GM21381 (cell line): Measurements from ENCODE around the gene AMIGO2.
"Not testable (repeated sequence)": the region's sequence is repeated elsewhere in the genome, so short reads cannot be mapped to it uniquely, and the experiment has no call there.

Source experiments
- ATAC-seq: cut with Tn5 transposase; IDR thresholded peaks from one replicate; pipeline ENCODE4 v1.9.1; 2021; ENCODE audit warnings: mild to moderate bottlenecking, moderate library complexity; ENCODE audit not compliant: unreplicated experiment

The AMIGO2 gene, protein sequence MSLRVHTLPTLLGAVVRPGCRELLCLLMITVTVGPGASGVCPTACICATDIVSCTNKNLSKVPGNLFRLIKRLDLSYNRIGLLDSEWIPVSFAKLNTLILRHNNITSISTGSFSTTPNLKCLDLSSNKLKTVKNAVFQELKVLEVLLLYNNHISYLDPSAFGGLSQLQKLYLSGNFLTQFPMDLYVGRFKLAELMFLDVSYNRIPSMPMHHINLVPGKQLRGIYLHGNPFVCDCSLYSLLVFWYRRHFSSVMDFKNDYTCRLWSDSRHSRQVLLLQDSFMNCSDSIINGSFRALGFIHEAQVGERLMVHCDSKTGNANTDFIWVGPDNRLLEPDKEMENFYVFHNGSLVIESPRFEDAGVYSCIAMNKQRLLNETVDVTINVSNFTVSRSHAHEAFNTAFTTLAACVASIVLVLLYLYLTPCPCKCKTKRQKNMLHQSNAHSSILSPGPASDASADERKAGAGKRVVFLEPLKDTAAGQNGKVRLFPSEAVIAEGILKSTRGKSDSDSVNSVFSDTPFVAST

DNA sequence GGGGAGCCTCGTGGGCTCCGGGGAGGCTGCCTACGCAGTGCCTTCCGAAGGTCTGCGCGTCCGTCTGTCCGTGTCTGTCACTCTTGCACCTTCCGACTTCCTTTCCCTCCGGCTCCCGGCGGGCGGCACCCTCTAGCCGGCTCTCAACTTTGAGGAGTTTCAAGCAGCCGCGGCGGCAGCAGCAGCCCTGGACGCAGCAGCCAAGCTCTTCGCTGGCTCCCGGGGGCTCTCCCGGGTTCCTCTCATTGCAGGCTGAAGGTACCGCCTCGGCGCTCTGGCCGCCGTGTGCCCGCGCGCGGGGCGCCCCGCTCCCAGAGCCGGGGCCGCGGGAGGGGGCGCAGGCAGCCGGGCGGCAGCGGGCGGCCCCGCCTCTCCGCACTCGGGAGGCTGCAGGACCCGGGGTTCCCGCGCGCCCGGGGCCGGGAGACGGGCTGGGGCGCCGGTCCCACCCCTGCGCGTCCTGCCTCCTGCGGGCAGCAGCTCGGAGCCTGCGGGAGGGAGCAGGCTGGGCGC, at the start of gene AMIGO2, which contains the start of gene PCED1B:
Gene AMIGO2 (minus strand): TSS at position 492 of the 513 bp plus-strand sequence. CDS start 957 bp downstream, outside the sequence.
Gene PCED1B (plus strand): TSS at position 154 of the 513 bp plus-strand sequence. CDS start 155,443 bp downstream, outside the sequence.
- ATAC-seq, result peak; percentile 64

GRCh38 chr12:47126246-47126645, 46.5 kb upstream of the AMIGO2 start:
- no peak for ATAC-seq

- ATAC-seq, result no peak
Measured at GRCh38 chr12:47124451-47124850, 44.7 kb upstream of the AMIGO2 start.

DNA sequence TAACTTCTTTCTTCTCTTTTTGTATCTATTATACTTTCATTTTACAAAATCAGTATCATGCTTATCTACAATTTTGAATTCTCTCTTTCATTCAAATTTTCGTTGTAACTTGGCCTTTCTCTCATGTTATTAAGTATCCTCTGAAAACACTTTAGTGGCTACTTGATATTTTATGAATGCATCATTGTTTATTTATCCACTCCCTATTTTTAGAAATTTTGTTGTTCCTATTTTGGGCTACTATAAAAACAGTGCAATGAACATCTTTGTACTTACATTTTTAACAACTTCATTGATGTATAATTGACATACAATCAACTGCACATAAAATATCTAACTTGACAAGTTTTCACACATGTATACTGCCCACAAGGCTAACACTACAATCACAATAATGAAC, 44.0 kb upstream of the AMIGO2 start:
- no peak for ATAC-seq

GRCh38 chr12:47122602-47123001, 42.8 kb upstream of the AMIGO2 start:
- ATAC-seq, result no peak

DNA sequence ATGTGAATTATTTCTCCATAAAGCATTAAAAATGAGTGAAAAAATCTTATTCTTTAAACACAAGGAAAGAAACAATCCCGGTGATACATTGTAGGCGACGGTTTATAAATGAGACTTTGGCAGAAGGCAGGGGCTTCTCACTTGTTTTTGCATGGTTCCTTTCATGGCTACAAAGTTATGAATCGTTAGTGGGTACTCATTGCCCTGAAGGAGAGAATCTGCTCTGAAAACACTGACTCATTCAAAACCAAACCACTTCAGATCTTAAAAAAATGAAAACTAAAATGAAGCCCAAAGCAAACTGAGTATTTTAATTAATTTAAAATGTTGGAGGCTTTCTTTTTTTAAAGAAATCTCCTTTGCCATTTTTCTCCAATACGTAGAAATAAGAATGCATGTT, 41.4 kb upstream of the AMIGO2 start:
- ATAC-seq, result no peak

- ATAC-seq, result no peak
Measured at GRCh38 chr12:47120736-47121135, 41.0 kb upstream of the AMIGO2 start.

DNA sequence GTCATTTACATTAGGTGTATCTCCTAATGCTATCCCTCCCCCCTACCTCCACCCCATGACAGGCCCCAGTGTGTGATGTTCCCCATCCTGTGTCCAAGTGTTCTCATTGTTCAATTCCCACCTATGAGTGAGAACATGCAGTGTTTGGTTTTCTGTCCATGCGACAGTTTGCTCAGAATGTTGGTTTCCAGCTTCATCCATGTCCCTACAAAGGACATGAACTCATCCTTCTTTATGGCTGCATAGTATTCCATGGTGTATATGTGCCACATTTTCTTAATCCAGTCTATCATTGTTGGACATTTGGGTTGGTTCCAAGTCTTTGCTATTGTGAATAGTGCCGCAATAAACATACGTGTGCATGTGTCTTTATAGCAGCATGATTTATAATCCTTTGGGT, 37.5 kb upstream of the AMIGO2 start:
- ATAC-seq, result not testable (repeated sequence)

DNA sequence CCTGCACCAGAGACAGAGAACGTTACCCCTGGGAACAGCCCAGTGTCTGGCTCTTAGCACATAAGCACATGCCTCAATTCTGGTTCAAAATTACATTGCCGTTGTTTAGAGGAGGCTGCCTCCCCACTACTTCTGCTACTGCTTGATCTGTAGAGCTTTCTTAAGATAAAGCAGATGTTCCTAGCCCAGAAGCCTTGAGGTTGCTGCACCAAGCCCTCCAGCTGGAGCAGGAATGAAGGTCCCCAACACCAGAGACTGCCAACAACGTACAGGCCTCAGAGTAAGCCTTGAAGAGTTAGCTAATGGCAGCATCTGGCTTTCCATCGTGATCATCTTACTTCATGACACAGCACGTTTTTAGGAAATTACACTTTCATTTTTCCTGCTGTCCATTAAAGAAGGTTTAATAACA, 34.7 kb upstream of the AMIGO2 start:
- ATAC-seq, result no peak

GRCh38 chr12:47112679-47113078, 32.9 kb upstream of the AMIGO2 start:
- no peak for ATAC-seq

GRCh38 chr12:47111854-47112253, 32.1 kb upstream of the AMIGO2 start:
- no peak for ATAC-seq

GRCh38 chr12:47111392-47111778, 31.6 kb upstream of the AMIGO2 start:
- ATAC-seq, result no peak

GRCh38 chr12:47110718-47111391, 31.1 kb upstream of the AMIGO2 start:
- no peak for ATAC-seq

DNA sequence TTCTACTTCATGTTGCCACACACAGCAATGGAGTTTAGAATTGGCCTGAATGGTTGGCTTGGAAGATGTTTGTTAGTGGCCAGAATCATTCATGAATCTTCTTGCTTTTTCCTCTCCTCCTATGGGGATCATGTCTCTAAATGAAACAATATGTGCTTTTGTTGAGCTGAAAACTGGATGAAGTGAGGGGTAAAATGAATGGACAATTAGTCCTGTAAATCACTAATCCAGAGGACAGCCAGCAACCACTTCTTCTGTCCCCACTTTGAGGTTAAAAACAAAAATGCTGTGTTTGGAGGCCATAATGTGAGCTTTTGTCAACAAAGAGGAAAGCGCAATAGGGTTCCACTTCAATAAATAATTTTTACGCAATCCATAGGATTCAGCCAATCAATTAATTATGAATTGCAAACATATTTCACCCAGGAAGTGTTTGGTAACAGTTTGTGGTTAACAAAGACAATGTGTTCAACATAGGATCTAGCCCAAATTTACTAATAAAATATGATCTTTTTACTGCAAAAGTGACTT, 30.3 kb upstream of the AMIGO2 start:
- ATAC-seq, result no peak

DNA sequence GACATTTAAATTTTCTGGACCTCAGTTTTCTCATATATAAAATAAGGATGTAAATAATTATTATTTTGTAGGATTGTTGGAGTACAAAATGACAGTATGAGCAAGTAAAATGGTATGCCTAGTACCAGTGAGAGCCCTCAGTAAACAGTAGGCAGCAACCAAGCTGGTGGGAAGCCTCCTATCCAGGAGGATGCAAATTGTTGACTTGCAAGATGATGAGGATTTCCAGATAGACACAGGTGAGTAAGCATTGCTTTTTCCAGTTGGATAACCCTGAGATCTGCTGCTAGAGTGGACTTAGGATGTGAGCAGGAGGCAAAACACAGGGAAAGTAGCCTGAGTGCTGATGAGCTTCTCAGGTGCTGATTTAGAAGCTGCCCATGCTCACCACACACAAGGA, 28.2 kb upstream of the AMIGO2 start:
- no peak for ATAC-seq

DNA sequence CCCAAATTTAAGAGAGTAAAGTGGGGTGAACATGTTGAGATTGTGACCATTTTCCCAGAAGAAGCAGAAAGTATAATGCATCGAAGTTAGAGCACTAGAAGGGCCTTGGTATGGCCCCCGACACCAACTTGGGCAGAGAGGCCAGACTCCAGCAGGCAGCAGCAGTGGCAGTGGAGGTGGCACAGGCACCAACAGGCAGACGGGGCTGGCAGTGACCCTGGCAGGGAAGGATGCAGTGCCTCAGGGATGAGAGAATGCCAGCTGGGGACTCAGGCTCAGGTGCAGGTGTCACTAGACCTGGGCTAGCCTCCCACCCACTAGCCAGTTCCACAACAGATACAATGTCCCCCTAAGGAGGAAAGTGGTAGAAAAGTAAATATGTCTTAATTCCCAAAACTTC, 27.7 kb upstream of the AMIGO2 start:
- no peak for ATAC-seq

GRCh38 chr12:47105914-47106674, 26.3 kb upstream of the AMIGO2 start:
- ATAC-seq, result no peak

- no peak for ATAC-seq
Measured at GRCh38 chr12:47102845-47103651, 23.3 kb upstream of the AMIGO2 start.

DNA sequence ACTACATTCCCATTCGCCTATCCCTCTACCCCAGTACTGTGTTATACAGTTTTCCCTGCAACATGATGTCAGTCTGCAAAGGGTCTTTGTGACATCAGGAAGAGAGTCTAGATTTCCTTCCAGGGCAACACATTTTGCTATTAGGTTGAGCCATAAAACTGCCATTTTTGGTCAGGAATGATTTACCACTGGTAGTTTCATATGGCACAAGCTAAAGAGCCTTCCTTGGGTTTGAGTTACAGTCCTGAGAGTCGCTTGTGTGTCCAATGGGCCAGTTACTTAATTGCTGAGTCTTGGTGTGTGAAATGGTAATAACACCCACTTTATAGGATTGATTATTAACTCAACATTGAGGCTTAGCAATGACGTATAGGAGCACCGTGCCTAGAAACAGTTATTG, 22.6 kb upstream of the AMIGO2 start:
- no peak for ATAC-seq

DNA sequence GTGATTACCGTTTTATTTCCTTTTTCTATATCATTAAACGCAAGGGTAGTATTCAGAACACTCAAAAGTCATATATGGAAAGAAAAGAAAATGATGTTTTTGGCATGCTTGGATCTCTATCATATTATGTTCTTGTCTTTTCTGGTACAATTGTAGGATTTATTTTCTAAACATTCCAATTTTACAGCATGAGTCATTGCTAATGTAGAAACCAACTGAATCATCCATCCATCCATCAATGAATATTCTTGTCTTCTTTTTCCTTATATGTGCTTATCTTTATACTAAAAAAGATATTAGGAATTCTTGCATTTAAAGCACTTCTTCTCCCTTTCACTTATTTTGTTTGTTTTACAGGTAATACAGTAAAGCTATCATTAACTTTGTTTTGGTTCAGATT, 20.4 kb upstream of the AMIGO2 start:
- ATAC-seq, result no peak
